Glutamatergic neuron (in vitro differentiated cells): ENCODE results near the gene NOPCHAP1. TPM values are rescaled to one million over a fixed set of nuclear protein-coding genes. Genes with fewer than 3 reads are reported as not detected.

ENCODE experiments used
- DNase-seq: peaks from one replicate; pipeline ENCODE4 v3.0.0; 2022
- H3K27ac Mint-ChIP-seq: one replicate; pipeline ENCODE4 v1.8.0; 2020; ENCODE audit warnings: mild to moderate bottlenecking, mixed read lengths, inconsistent platforms; ENCODE audit not compliant: unreplicated experiment
- H3K27me3 Mint-ChIP-seq: one replicate; pipeline ENCODE4 v1.8.0; 2020; ENCODE audit warnings: mild to moderate bottlenecking, moderate library complexity, mixed read lengths, inconsistent platforms; ENCODE audit not compliant: unreplicated experiment
- H3K36me3 Mint-ChIP-seq: one replicate; pipeline ENCODE4 v1.8.0; 2020; ENCODE audit warnings: mild to moderate bottlenecking, mixed read lengths, inconsistent platforms; ENCODE audit not compliant: unreplicated experiment
- H3K4me1 Mint-ChIP-seq: one replicate; pipeline ENCODE4 v1.8.0; 2020; ENCODE audit warnings: mild to moderate bottlenecking, low read depth, mixed read lengths, inconsistent platforms; ENCODE audit not compliant: unreplicated experiment
- H3K4me3 Mint-ChIP-seq: one replicate; pipeline ENCODE4 v1.8.0; 2020; ENCODE audit warnings: mild to moderate bottlenecking, mixed read lengths, inconsistent platforms; ENCODE audit not compliant: unreplicated experiment
- H3K9me3 Mint-ChIP-seq: one replicate; pipeline ENCODE4 v1.8.0; 2020; ENCODE audit warnings: mild to moderate bottlenecking, moderate library complexity, mixed read lengths, inconsistent platforms; ENCODE audit not compliant: unreplicated experiment
- total RNA-seq: library from RNA; stranded (reverse); fragmentation: NEBNext Ultra II Directional; extraction: Animal tissue kit (Norgen Biotek cat#: 25700); gene quantifications from one replicate; pipeline ENCODE4 v1.2.1, GENCODE V29; 2021; ENCODE audit not compliant: unreplicated experiment
- TF ChIP-seq, protein P1 (sequence below): fragments of 200-600 bp; sonication (generic); IDR thresholded peaks from one replicate; pipeline ENCODE4 v1.5.0; 2021; ENCODE audit not compliant: partially characterized antibody, unreplicated experiment

NOPCHAP1 gene
- total RNA-seq, 1 donor from 2014 or later, result 19.3 TPM

DNA sequence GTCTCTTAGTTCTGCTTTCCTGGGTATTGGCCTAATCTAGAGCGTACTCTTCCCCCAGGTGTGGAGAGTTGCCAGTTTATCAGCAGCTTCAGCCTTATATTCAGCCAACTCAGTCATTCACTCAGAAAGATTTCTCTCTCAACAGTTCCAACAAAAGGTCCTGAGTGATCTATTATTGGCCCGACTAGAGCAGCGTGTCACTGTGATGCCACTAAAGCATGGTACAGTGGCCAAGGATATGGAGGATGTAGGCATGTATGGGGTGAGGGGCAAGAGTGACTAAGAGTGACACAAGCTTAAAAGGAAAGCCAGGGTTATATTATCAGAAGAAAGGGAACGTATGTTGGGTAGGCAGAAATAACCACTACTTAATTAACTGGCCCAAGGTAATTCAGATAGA, 4.8 kb downstream of the NOPCHAP1 start:
- Mint-ChIP-seq H3K36me3 (no peaks in the 10 kb centered on the region), H3K4me3 (no peak overlapping the region), H3K27me3 (no peaks in the 10 kb centered on the region)

DNA sequence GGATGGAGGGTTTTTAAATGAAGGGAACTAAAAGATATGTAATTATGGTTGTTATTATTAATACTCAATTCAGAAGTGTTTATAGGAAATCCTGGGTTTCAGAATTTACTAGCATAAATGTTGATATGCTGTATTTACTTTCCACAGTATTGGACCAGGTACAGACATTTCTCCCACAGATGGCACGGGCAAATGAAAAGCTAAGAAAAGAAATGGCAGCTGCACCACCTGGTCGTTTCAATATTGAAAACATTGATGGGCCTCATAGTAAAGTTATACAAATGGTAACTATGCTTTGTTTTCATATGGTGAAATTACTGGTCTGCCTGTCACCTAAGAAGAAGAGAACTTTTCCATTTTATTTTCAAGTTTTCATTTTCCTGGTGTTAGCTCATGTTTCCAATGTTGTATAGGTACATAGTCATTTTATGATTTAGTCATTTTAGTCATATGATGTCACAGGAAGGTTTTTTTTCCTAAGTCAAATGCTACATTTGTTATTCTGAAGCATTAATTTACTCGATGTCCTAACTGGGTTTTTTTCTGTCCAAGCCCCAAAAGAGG, 5.5 kb downstream of the NOPCHAP1 start:
- no peak overlapping the region for H3K4me3 Mint-ChIP-seq
- no peaks in the 10 kb centered on the region for H3K9me3 Mint-ChIP-seq
- H3K36me3 Mint-ChIP-seq, result no peaks in the 10 kb centered on the region
- DNase-seq, result no peak
- H3K27me3 Mint-ChIP-seq, result no peaks in the 10 kb centered on the region
- H3K4me1 Mint-ChIP-seq, result peaks cover 6% of the 10 kb centered on the region
- no peak overlapping the region for H3K27ac Mint-ChIP-seq
- TF ChIP-seq, protein P1, sequence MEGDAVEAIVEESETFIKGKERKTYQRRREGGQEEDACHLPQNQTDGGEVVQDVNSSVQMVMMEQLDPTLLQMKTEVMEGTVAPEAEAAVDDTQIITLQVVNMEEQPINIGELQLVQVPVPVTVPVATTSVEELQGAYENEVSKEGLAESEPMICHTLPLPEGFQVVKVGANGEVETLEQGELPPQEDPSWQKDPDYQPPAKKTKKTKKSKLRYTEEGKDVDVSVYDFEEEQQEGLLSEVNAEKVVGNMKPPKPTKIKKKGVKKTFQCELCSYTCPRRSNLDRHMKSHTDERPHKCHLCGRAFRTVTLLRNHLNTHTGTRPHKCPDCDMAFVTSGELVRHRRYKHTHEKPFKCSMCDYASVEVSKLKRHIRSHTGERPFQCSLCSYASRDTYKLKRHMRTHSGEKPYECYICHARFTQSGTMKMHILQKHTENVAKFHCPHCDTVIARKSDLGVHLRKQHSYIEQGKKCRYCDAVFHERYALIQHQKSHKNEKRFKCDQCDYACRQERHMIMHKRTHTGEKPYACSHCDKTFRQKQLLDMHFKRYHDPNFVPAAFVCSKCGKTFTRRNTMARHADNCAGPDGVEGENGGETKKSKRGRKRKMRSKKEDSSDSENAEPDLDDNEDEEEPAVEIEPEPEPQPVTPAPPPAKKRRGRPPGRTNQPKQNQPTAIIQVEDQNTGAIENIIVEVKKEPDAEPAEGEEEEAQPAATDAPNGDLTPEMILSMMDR, result no peak

More for the DNA sequence above, 4.8 kb downstream of the NOPCHAP1 start:
- peaks cover 6% of the 10 kb centered on the region for H3K4me1 Mint-ChIP-seq
- DNase-seq, result no peak
- no peak overlapping the region for H3K27ac Mint-ChIP-seq
- TF ChIP-seq, protein P1, result no peak
- H3K9me3 Mint-ChIP-seq, result no peaks in the 10 kb centered on the region

DNA sequence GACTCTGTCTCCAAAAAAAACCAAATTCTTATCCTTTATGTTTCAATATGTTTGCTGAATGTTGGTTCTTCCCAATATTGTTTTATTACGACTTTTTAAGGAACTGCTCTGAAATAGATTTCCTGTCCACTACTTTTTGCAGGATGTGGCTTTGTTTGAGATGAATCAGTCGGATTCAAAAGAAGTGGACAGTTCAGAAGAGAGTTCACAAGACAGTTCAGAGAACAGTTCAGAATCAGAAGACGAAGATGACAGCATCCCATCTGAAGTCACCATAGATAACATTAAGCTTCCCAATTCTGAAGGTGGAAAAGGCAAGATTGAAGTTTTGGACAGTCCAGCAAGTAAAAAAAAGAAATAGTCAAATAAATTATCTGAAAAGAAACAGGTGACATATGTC, 8.2 kb downstream of the NOPCHAP1 start:
- TF ChIP-seq, protein P1, result no peak
- no peak overlapping the region for H3K27ac Mint-ChIP-seq
- no peak for DNase-seq

DNA sequence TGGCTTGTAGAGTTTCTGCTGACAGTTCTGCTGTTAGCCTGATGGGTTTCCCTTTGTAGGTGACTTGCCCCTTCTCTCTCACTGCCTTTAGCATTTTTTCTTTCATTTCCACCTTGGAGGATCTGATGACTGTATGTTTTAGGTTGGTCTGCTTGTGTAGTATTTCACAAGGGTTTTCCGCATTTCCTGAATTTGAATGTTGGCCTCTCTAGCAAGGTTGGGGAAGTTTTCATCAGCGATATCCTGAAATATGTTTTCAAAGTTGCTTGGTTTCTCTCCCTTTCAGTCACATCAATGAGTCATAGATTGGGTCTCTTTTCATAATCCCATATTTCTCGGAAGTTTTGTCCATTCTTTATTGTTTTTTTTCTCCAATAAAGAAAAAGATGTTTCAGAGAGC, 11.4 kb downstream of the NOPCHAP1 start:
- Mint-ChIP-seq H3K27me3 (peaks cover 2% of the 10 kb centered on the region), H3K36me3 (peaks cover 17% of the 10 kb centered on the region), H3K4me1 (no peaks in the 10 kb centered on the region), H3K27ac (no peak overlapping the region), H3K9me3 (no peaks in the 10 kb centered on the region), H3K4me3 (no peak overlapping the region)
- TF ChIP-seq, protein P1, result no peak
- DNase-seq, result no peak

More for the DNA sequence above, 8.2 kb downstream of the NOPCHAP1 start:
- peaks cover 2% of the 10 kb centered on the region for H3K27me3 Mint-ChIP-seq
- no peaks in the 10 kb centered on the region for H3K4me1 Mint-ChIP-seq
- no peak overlapping the region for H3K4me3 Mint-ChIP-seq
- H3K9me3 Mint-ChIP-seq, result no peaks in the 10 kb centered on the region
- H3K36me3 Mint-ChIP-seq, result no peaks in the 10 kb centered on the region

DNA sequence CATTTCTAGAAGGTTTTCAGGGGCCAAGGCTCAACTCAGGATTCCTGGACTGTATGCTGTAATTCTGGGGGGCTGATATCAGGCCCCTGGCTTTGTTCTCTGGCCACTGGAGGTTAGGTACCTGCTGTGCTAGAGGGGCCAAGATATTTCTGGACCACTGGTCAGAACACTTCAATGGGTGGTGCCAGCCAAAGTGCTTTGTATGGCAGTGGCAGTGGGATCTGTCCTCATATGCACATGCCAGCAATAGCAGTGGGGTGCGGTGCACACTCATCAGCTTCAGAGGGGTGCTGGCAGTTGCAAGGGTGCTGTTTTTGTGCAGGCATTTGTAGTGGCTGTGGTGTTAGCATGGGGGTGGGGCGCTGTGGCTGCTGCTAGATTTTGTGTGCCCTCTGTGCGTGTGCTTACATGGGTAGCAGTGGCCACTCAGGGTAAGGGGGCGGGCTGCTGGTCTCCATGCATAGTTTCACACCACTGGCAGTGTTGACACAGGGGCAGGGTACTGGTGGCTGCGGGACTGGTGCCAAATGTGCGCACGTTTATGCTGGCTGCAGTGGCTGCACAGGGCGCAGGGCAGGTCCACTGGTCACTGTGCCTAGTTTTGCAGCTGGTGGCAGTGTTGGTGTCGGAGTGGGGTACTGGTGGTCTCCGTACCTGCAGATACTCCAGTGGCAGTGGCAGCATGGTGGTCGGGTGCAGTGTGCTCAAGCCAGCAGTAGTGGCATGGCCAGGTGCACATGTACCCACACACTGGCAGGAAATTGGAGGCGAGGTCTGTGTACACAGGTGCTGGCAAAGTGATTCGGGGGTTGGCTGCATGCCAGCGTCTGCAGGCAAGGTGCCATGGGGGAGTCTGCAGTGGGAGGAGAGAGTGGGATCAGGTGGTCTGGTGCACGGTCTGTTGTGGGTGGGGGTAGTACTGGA, 12.6 kb downstream of the NOPCHAP1 start:
- H3K36me3 Mint-ChIP-seq, result peaks cover 17% of the 10 kb centered on the region
- no peak for DNase-seq
- no peak overlapping the region for H3K27ac Mint-ChIP-seq
- TF ChIP-seq, protein P1, result no peak
- H3K27me3 Mint-ChIP-seq, result peaks cover 2% of the 10 kb centered on the region
- no peak overlapping the region for H3K4me3 Mint-ChIP-seq
- H3K9me3 Mint-ChIP-seq, result no peaks in the 10 kb centered on the region
- no peaks in the 10 kb centered on the region for H3K4me1 Mint-ChIP-seq
